HG02571 (cell line): Measurements from ENCODE around the gene MVD.
A peak's percentile ranks its signal among the peaks of the same experiment; 100 is the strongest.

Experiments
- ATAC-seq: cut with Tn5 transposase; IDR thresholded peaks from one replicate; pipeline ENCODE4 v1.9.1; 2021; ENCODE audit warnings: mild to moderate bottlenecking, moderate library complexity; ENCODE audit not compliant: unreplicated experiment

The MVD gene

GRCh38 chr16:88662843-88663606 lies at the start of gene MVD:
Gene MVD (minus strand): TSS chr16:88663091. CDS start chr16:88663080, 11 bp downstream.
- peak; percentile 90 for ATAC-seq

GRCh38 chr16:88712362-88712979 lies 49.6 kb upstream of the MVD start:
- ATAC-seq: no peak

GRCh38 chr16:88711750-88712340 lies 49.0 kb upstream of the MVD start:
- ATAC-seq: no peak

- no peak for ATAC-seq
Observed at GRCh38 chr16:88710556-88710955, 47.7 kb upstream of the MVD start.

GRCh38 chr16:88706965-88707826 lies 44.3 kb upstream of the MVD start:
- ATAC-seq: no peak

GRCh38 chr16:88706229-88706964 lies 43.5 kb upstream of the MVD start, which contains the start of the genes CTU2 and RNF166:
Gene CTU2 (plus strand): TSS chr16:88706503. CDS start chr16:88706531, 28 bp downstream.
Gene RNF166 (minus strand): TSS chr16:88706408. CDS start chr16:88706325, 83 bp downstream.
- ATAC-seq: peak; percentile 58

GRCh38 chr16:88705801-88706228 lies 42.9 kb upstream of the MVD start:
- peak; percentile 14 for ATAC-seq

- ATAC-seq: no peak
Observed at GRCh38 chr16:88705076-88705684, 42.3 kb upstream of the MVD start.

GRCh38 chr16:88703486-88704309 lies 40.8 kb upstream of the MVD start:
- ATAC-seq: no peak

- no peak for ATAC-seq
Observed at GRCh38 chr16:88702371-88703210, 39.7 kb upstream of the MVD start.

GRCh38 chr16:88701581-88702370 lies 38.9 kb upstream of the MVD start:
- ATAC-seq: no peak

GRCh38 chr16:88700636-88701482 lies 38.0 kb upstream of the MVD start:
- peak; percentile 64 for ATAC-seq

- ATAC-seq: no peak
Observed at GRCh38 chr16:88700322-88700635, 37.4 kb upstream of the MVD start.

GRCh38 chr16:88699180-88699579 lies 36.3 kb upstream of the MVD start:
- no peak for ATAC-seq

GRCh38 chr16:88698646-88699045 lies 35.8 kb upstream of the MVD start:
- ATAC-seq: no peak

- ATAC-seq: no peak
Observed at GRCh38 chr16:88697831-88698615, 35.1 kb upstream of the MVD start.
